SK-N-SH (cell line): ENCODE measurements around the gene EN2. TPM values are rescaled to one million over a fixed set of nuclear protein-coding genes. Genes with fewer than 3 reads are reported as not detected.

ENCODE experiments used
- CTCF ChIA-PET: fragments of 300-600, 350-600 bp; formaldehyde crosslinking; extraction: SDS; loops from one replicate; lab custom pipeline; 2021; lab: Yijun Ruan, JAX
- POLR2A ChIA-PET: fragments of 350-600 bp; sonication (Branson Sonifier 250); formaldehyde crosslinking; extraction: SDS; loops from one replicate; lab custom pipeline; 2020; ENCODE audit warnings: antibody characterized with exemption, inconsistent platforms; lab: Yijun Ruan, JAX
- DNase-seq: peaks from one replicate; pipeline ENCODE4 v3.0.0; 2012
- H2AFZ ChIP-seq: fragments of 200-600 bp; sonication (generic); 2 replicates; pipeline ENCODE4 v1.8.1; 2016; ENCODE audit warnings: antibody characterized with exemption, mild to moderate bottlenecking, low read depth
- H3F3A ChIP-seq: fragments of 200-600 bp; sonication (generic); replicated peaks from 2 replicates; pipeline ENCODE3; 2016; ENCODE audit warnings: antibody characterized with exemption, mild to moderate bottlenecking; ENCODE audit not compliant: insufficient read depth
- H3K27ac ChIP-seq, 2 experiments: fragments of 200-500 bp in 1 of 2; fragments of 200-600 bp in 1 of 2; sonication (Bioruptor generic) in 1 of 2; sonication (generic), shearing (Covaris generic) in 1 of 2; 2 replicates each; pipeline versions ENCODE4 v1.5.1 to v1.6.1; 2014 to 2016; ENCODE audit warnings: low read depth in 2 of 2, inconsistent platforms in 1 of 2, low read length in 1 of 2, mild to moderate bottlenecking in 1 of 2, mixed read lengths in 1 of 2
- H3K27me3 ChIP-seq: fragments of 200-600 bp; sonication (generic), shearing (Covaris generic); 2 replicates; pipeline ENCODE4 v1.6.1; 2016; ENCODE audit warnings: mixed run types; ENCODE audit not compliant: insufficient read depth
- H3K36me3 ChIP-seq, 2 experiments: fragments of 200-500 bp in 1 of 2; fragments of 200-600 bp in 1 of 2; sonication (Bioruptor generic) in 1 of 2; sonication (generic) in 1 of 2; replicated peaks in 1 of 2; 2 replicates each; pipeline versions ENCODE3 to v1.5.1; 2014 to 2016; ENCODE audit warnings: low read length in 1 of 2, mild to moderate bottlenecking in 1 of 2; ENCODE audit not compliant: insufficient read depth in 2 of 2, control insufficient read depth in 1 of 2
- H3K4me1 ChIP-seq, 2 experiments: fragments of 200-500 bp in 1 of 2; fragments of 200-600 bp in 1 of 2; sonication (Bioruptor generic) in 1 of 2; sonication (generic), shearing (Covaris generic) in 1 of 2; 2 replicates each; pipeline versions ENCODE4 v1.5.1 to v1.6.1; 2014 to 2016; ENCODE audit warnings: low read depth in 1 of 2, low read length in 1 of 2, mixed run types in 1 of 2; ENCODE audit not compliant: insufficient read depth in 2 of 2, control insufficient read depth in 1 of 2
- H3K4me2 ChIP-seq: fragments of 200-600 bp; sonication (generic), shearing (Covaris generic); 2 replicates; pipeline ENCODE4 v1.6.1; 2017; ENCODE audit warnings: mixed run types
- H3K4me3 ChIP-seq, 2 experiments: fragments of 200-500 bp in 1 of 2; fragments of 200-600 bp in 1 of 2; sonication (Bioruptor generic) in 1 of 2; sonication (generic), shearing (Covaris generic) in 1 of 2; 2 replicates each; pipeline versions ENCODE4 v1.5.1 to v1.8.1; 2014 to 2016; ENCODE audit warnings: low read depth in 2 of 2, inconsistent platforms in 1 of 2, low read length in 1 of 2, mild to moderate bottlenecking in 1 of 2, mixed read lengths in 1 of 2, moderate library complexity in 1 of 2
- H3K79me2 ChIP-seq: fragments of 200-600 bp; sonication (generic); 2 replicates; pipeline ENCODE4 v1.8.1; 2017; ENCODE audit warnings: mild to moderate bottlenecking; ENCODE audit not compliant: insufficient read depth
- H3K9ac ChIP-seq: fragments of 200-600 bp; sonication (generic); 2 replicates; pipeline ENCODE4 v1.6.1; 2017; ENCODE audit warnings: mixed run types
- H3K9me2 ChIP-seq: fragments of 200-600 bp; sonication (generic); 2 replicates; pipeline ENCODE4 v1.6.1; 2017; ENCODE audit warnings: mixed run types
- H3K9me3 ChIP-seq: fragments of 200-600 bp; sonication (generic); 2 replicates; pipeline ENCODE4 v1.6.1; 2017; ENCODE audit warnings: mixed run types, mild to moderate bottlenecking, moderate library complexity
- H4K20me1 ChIP-seq: fragments of 200-600 bp; sonication (generic); 2 replicates; pipeline ENCODE4 v1.6.1; 2017; ENCODE audit warnings: mild to moderate bottlenecking, mixed run types; ENCODE audit not compliant: insufficient read depth
- CHD2 ChIP-seq: fragments of 150-350 bp; IDR thresholded peaks from 2 replicates; pipeline ENCODE4 v1.6.1; 2018; ENCODE audit warnings: low read length; ENCODE audit not compliant: partially characterized antibody
- EP300 ChIP-seq, 2 experiments: IDR thresholded peaks; 2 replicates each; pipeline versions ENCODE4 v1.4.0 to v1.6.1; 2012; ENCODE audit warnings: borderline replicate concordance in 1 of 2, low read depth in 1 of 2, low read length in 1 of 2
- EZH2phosphoT487 ChIP-seq: fragments of 200-600 bp; sonication (generic); IDR thresholded peaks from 2 replicates; pipeline ENCODE4 v1.6.1; 2017; ENCODE audit warnings: low read depth, mixed run types, mild to moderate bottlenecking, antibody characterized with exemption, moderate library complexity, borderline replicate concordance
- FOSL2 ChIP-seq: IDR thresholded peaks from 2 replicates; pipeline ENCODE4 v1.4.0; 2012; ENCODE audit warnings: low read depth, mild to moderate bottlenecking, moderate library complexity, borderline replicate concordance
- FOXJ3 ChIP-seq: sonication (generic); formaldehyde crosslinking; IDR thresholded peaks from 2 replicates; pipeline ENCODE4 v1.5.1; 2020; ENCODE audit warnings: mild to moderate bottlenecking, missing genetic modification reagents
- GABPA ChIP-seq: IDR thresholded peaks from 2 replicates; pipeline ENCODE4 v1.4.0; 2012; ENCODE audit warnings: low read depth, mild to moderate bottlenecking
- IRF3 ChIP-seq: fragments of 150-350 bp; IDR thresholded peaks from 2 replicates; pipeline ENCODE4 v1.6.1; 2016; ENCODE audit warnings: mild to moderate bottlenecking, low read depth, low read length
- MEF2A ChIP-seq: IDR thresholded peaks from 2 replicates; pipeline ENCODE4 v1.4.0; 2012; ENCODE audit warnings: low read depth, borderline replicate concordance
- RCOR1 ChIP-seq: fragments of 150-350 bp; IDR thresholded peaks from 2 replicates; pipeline ENCODE4 v1.6.1; 2017; ENCODE audit warnings: antibody characterized with exemption, low read length
- RFX5 ChIP-seq: IDR thresholded peaks from 2 replicates; pipeline ENCODE4 v1.6.1; 2012; ENCODE audit warnings: mild to moderate bottlenecking, improper control_type of control experiment, low read length
- RXRA ChIP-seq: IDR thresholded peaks from 2 replicates; pipeline ENCODE4 v1.4.0; 2012; ENCODE audit warnings: low read depth, mild to moderate bottlenecking, borderline replicate concordance
- TAF1 ChIP-seq: IDR thresholded peaks from 2 replicates; pipeline ENCODE4 v1.6.1; 2012; ENCODE audit warnings: low read depth, mild to moderate bottlenecking, low read length, moderate library complexity, borderline replicate concordance
- USF1 ChIP-seq: IDR thresholded peaks from 2 replicates; pipeline ENCODE4 v1.4.0; 2012; ENCODE audit warnings: low read depth, borderline replicate concordance
- YY1 ChIP-seq: IDR thresholded peaks from 2 replicates; pipeline ENCODE4 v1.4.0; 2012; ENCODE audit warnings: low read depth, mild to moderate bottlenecking
- WGBS: methylation state at CpG from one replicate; pipeline ENCODE4 v1.1.6; 2017; ENCODE audit warnings: low lambda C conversion rate; 5-methylcytosine and 5-hydroxymethylcytosine counted together
- polyA plus RNA-seq, 3 experiments: library from polyadenylated mRNA; depleted of rRNA; stranded (reverse); fragments of >200 nt; gene quantifications; 2 replicates each; pipeline ENCODE4 v1.2.3, GENCODE V29; 2012
- TF ChIP-seq, protein P1 (sequence below): fragments of 200-600 bp; sonication (generic); IDR thresholded peaks from 2 replicates; pipeline ENCODE4 v1.6.1; 2017; ENCODE audit warnings: antibody characterized with exemption, mild to moderate bottlenecking, moderate library complexity
- TF ChIP-seq, protein P2 (sequence below): fragments of 150-350 bp; IDR thresholded peaks from 2 replicates; pipeline ENCODE4 v1.6.1; 2017; ENCODE audit warnings: antibody characterized with exemption, low read length, low read depth, borderline replicate concordance
- TF ChIP-seq, protein P3 (sequence below): IDR thresholded peaks from 2 replicates; pipeline ENCODE4 v1.4.0; 2012; ENCODE audit warnings: low read depth
- TF ChIP-seq, protein P4 (sequence below): IDR thresholded peaks from 2 replicates; pipeline ENCODE4 v1.6.1; 2012; ENCODE audit warnings: mild to moderate bottlenecking, low read depth, low read length, moderate library complexity
- TF ChIP-seq, protein P5 (sequence below): IDR thresholded peaks from 2 replicates; pipeline ENCODE4 v1.4.0; 2012; ENCODE audit warnings: low read depth, borderline replicate concordance

The EN2 gene
- polyA plus RNA-seq, 1 of the 3 experiments (the other 2 are of a cell fraction): 0.02 TPM

DNA sequence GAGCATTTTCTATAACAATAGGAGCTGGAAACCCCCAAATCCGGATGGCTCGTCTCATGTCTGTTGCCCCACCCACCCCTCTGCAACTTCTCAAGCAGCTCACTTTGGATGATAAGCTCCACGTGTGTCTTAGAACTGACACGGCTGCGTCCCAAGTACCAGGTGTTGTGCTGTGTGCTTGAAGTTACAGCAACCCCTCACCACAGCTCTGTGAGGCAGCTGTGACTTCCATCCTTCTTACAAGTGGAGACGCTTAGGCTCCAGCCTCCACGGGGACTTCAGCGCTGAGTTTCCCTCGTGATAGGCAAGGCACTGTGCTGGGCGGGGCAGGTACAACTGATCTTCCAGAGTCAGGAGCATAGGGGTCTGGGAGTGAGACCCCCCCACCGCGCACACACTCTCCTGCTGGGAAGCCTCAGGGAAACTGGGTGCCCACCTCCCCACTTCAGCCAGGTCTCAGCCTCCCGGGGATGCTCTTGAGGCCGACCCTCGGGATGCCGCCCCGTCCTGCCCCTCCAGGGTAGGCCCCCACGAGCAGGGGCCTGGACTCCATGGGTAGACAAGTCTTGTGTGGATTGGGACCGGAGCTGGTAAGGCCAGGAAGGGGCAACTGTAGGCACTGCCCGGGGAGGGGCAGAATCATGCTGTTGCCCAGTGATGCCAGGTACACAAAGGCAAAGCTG, 31.4 kb downstream of the EN2 start:
- H3K79me2 ChIP-seq: no peaks in the 10 kb centered on the region
- no peak for TF ChIP-seq GABPA
- TF ChIP-seq RFX5: no peak
- TF ChIP-seq, protein P1, sequence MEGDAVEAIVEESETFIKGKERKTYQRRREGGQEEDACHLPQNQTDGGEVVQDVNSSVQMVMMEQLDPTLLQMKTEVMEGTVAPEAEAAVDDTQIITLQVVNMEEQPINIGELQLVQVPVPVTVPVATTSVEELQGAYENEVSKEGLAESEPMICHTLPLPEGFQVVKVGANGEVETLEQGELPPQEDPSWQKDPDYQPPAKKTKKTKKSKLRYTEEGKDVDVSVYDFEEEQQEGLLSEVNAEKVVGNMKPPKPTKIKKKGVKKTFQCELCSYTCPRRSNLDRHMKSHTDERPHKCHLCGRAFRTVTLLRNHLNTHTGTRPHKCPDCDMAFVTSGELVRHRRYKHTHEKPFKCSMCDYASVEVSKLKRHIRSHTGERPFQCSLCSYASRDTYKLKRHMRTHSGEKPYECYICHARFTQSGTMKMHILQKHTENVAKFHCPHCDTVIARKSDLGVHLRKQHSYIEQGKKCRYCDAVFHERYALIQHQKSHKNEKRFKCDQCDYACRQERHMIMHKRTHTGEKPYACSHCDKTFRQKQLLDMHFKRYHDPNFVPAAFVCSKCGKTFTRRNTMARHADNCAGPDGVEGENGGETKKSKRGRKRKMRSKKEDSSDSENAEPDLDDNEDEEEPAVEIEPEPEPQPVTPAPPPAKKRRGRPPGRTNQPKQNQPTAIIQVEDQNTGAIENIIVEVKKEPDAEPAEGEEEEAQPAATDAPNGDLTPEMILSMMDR: no peak
- no peak for TF ChIP-seq IRF3
- no peak for TF ChIP-seq FOXJ3
- TF ChIP-seq FOSL2: no peak
- TF ChIP-seq, protein P2, sequence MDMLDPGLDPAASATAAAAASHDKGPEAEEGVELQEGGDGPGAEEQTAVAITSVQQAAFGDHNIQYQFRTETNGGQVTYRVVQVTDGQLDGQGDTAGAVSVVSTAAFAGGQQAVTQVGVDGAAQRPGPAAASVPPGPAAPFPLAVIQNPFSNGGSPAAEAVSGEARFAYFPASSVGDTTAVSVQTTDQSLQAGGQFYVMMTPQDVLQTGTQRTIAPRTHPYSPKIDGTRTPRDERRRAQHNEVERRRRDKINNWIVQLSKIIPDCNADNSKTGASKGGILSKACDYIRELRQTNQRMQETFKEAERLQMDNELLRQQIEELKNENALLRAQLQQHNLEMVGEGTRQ: no peak
- TF ChIP-seq, protein P3, sequence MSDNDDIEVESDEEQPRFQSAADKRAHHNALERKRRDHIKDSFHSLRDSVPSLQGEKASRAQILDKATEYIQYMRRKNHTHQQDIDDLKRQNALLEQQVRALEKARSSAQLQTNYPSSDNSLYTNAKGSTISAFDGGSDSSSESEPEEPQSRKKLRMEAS: no peak
- no peak for TF ChIP-seq YY1
- TF ChIP-seq RCOR1: no peak
- TF ChIP-seq, protein P4, sequence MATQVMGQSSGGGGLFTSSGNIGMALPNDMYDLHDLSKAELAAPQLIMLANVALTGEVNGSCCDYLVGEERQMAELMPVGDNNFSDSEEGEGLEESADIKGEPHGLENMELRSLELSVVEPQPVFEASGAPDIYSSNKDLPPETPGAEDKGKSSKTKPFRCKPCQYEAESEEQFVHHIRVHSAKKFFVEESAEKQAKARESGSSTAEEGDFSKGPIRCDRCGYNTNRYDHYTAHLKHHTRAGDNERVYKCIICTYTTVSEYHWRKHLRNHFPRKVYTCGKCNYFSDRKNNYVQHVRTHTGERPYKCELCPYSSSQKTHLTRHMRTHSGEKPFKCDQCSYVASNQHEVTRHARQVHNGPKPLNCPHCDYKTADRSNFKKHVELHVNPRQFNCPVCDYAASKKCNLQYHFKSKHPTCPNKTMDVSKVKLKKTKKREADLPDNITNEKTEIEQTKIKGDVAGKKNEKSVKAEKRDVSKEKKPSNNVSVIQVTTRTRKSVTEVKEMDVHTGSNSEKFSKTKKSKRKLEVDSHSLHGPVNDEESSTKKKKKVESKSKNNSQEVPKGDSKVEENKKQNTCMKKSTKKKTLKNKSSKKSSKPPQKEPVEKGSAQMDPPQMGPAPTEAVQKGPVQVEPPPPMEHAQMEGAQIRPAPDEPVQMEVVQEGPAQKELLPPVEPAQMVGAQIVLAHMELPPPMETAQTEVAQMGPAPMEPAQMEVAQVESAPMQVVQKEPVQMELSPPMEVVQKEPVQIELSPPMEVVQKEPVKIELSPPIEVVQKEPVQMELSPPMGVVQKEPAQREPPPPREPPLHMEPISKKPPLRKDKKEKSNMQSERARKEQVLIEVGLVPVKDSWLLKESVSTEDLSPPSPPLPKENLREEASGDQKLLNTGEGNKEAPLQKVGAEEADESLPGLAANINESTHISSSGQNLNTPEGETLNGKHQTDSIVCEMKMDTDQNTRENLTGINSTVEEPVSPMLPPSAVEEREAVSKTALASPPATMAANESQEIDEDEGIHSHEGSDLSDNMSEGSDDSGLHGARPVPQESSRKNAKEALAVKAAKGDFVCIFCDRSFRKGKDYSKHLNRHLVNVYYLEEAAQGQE: no peak
- no peak for TF ChIP-seq EZH2phosphoT487
- no peak for TF ChIP-seq TAF1
- no peak for TF ChIP-seq USF1
- no peak for TF ChIP-seq EP300 (IDR thresholded peaks at IDR 0.05; ENCODE audit: borderline replicate concordance in 1 of 2, low read depth in 1 of 2, low read length in 1 of 2)
- no peak for TF ChIP-seq CHD2
- TF ChIP-seq, protein P5, sequence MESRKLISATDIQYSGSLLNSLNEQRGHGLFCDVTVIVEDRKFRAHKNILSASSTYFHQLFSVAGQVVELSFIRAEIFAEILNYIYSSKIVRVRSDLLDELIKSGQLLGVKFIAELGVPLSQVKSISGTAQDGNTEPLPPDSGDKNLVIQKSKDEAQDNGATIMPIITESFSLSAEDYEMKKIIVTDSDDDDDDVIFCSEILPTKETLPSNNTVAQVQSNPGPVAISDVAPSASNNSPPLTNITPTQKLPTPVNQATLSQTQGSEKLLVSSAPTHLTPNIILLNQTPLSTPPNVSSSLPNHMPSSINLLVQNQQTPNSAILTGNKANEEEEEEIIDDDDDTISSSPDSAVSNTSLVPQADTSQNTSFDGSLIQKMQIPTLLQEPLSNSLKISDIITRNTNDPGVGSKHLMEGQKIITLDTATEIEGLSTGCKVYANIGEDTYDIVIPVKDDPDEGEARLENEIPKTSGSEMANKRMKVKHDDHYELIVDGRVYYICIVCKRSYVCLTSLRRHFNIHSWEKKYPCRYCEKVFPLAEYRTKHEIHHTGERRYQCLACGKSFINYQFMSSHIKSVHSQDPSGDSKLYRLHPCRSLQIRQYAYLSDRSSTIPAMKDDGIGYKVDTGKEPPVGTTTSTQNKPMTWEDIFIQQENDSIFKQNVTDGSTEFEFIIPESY: no peak
- no peak for TF ChIP-seq MEF2A
- no peak for TF ChIP-seq RXRA
- TF ChIP-seq, all 33 proteins: peak for 0
- DNase-seq: no peak
- Histone ChIP-seq H3K9me2 (no peaks in the 10 kb centered on the region), H4K20me1 (no peaks in the 10 kb centered on the region), H3F3A (no peaks in the 10 kb centered on the region), H3K4me2 (no peak overlapping the region), H2AFZ (no peak overlapping the region), H3K9me3 (no peaks in the 10 kb centered on the region), H3K4me3 (no peak overlapping the region), H3K27me3 (peaks cover 96% of the 10 kb centered on the region), H3K27ac (no peak overlapping the region), H3K36me3 (no peaks in the 10 kb centered on the region), H3K9ac (no peak overlapping the region), H3K4me1 (no peaks in the 10 kb centered on the region; a peak in 1 of 4 replicates)
- WGBS: 28% methylated on average over 13 of the region's 20 CpGs
- ChIA-PET POLR2A (no interaction called here), CTCF (interaction anchor here (0.7 to 1.7 kb wide), 3 partner anchors 109 to 144 kb away, joined by 3 to 4 read pairs (median 3); no protein-coding TSS in a partner anchor)
